Suppressor macrophage treated with lipopolysaccharide for 1 hour (primary cell): Measurements from ENCODE around the gene FGFR4.

Source experiments
- DNase-seq, 3 donors: peaks; one replicate each; pipeline ENCODE4 v3.0.0-alpha.2; 2020 to 2022

The FGFR4 gene

DNA sequence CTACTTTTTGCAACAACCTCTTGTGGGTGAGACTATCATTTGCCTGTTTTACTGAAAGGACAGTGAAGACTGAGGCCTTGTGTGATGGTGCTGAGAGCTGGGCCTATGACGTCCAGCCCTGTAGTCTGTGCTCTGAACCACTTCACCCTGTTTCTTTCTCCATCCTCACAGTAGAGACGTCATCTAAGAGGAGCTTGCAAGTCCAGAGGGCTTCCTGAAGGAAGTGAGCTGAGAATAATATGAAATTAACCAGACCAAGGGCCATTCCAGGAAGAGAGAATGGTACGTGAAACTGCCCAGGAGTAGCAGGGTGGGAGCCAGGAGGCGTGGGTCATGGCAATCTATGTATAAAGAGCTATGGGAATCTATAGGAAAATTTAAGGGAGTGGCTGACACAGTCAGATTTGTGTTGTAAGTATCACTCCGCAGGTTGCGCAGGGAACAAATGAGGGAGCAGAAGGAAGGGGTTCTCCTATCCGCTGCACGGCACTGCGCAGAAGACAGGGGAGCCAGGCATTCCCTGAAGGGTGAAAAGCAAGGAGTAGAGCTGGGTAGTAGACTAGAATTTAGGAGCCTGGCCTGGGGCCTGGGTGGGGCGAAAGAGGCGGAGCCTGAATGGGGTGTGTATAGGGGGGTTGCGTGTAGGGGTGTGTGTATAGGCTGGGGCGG is 596 bp upstream of the FGFR4 start:
- peak in 1 of 3 donors; percentile 5 for DNase-seq

DNA sequence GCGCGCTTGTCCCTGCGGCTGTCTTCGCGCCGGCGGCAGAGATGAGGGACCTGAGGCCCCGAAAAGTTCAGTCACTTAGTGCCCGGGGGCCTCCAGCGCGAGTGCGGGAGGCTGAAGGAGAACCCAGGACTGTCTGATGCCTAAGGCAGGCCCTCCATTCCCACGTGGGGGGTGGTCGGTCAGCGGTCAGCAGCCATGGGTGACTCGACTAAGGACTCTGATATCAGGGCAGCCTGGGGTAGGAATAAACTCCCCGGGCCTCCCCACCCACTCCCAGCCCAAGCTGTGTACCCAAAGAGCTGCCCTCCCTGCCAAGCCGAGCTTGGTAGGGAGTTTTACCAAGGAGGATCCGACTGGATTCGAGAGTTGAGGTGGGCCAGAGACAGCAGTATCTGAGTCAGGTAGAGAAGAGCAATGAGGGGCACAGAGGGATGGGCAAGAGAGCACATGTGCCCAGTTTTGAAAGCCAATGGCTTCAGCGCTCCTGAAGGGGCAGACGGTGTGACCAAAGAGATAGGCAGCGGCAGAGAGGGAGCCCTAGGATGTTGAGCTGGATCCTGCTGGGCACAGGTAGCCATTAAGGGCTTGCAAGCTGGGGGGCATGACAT is 787 bp downstream of the FGFR4 start:
- DNase-seq: no peak

DNA sequence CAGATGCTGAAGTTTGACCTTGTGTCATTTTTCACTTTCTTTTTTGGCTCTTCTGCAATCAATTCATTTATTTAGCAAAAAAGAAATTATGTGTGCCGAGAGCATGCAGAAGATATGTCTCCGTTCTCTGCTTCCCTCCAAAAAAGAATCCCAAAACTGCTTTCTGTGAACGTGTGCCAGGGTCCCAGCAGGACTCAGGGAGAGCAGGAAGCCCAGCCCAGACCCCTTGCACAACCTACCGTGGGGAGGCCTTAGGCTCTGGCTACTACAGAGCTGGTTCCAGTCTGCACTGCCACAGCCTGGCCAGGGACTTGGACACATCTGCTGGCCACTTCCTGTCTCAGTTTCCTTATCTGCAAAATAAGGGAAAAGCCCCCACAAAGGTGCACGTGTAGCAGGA is 2.4 kb downstream of the FGFR4 start:
- DNase-seq: no peak

DNA sequence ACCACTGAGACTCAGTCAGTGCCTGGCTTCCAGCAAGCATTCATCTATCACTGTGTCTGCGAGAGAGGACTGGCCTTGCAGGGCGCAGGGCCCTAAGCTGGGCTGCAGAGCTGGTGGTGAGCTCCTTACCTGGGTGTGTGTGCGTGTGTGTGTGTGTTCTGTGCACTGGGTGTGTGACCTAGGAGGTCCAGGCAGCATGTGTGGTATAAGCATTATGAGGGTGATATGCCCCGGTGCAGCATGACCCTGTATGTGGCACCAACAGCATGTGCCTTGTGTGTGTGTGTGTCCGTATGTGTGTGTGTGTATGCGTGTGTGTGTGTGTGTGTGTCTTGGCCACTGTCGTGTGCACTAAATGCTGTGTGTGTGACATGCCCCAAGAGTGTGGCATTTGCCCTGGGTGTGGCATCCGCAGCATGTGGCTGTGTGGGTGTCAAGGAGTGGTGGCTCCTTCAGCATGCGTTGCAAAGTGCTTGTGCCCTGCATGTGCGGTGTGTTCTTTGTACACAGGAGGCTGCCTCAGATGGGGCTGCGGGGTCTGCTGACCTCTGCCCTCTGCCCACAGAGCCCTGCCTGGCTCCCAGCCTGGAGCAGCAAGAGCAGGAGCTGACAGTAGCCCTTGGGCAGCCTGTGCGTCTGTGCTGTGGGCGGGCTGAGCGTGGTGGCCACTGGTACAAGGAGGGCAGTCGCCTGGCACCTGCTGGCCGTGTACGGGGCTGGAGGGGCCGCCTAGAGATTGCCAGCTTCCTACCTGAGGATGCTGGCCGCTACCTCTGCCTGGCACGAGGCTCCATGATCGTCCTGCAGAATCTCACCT is 3.3 kb downstream of the FGFR4 start:
- no peak for DNase-seq

DNA sequence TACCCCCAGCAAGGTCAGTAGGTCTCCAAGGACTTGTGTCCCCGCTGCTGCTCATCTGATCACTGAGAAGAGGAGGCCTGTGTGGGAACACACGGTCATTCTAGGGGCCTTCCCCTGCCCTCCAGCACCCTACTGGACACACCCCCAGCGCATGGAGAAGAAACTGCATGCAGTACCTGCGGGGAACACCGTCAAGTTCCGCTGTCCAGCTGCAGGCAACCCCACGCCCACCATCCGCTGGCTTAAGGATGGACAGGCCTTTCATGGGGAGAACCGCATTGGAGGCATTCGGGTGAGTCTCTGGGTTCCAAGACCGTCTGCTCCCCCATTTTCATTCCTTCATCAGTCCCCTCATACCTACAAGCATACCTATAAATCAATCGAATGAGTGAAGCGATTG is 4.1 kb downstream of the FGFR4 start:
- no peak for DNase-seq

- no peak for DNase-seq
Measured at GRCh38 chr5:177091232-177091631, 4.5 kb downstream of the FGFR4 start.

GRCh38 chr5:177092178-177093081 is 5.7 kb downstream of the FGFR4 start:
- DNase-seq: no peak

DNA sequence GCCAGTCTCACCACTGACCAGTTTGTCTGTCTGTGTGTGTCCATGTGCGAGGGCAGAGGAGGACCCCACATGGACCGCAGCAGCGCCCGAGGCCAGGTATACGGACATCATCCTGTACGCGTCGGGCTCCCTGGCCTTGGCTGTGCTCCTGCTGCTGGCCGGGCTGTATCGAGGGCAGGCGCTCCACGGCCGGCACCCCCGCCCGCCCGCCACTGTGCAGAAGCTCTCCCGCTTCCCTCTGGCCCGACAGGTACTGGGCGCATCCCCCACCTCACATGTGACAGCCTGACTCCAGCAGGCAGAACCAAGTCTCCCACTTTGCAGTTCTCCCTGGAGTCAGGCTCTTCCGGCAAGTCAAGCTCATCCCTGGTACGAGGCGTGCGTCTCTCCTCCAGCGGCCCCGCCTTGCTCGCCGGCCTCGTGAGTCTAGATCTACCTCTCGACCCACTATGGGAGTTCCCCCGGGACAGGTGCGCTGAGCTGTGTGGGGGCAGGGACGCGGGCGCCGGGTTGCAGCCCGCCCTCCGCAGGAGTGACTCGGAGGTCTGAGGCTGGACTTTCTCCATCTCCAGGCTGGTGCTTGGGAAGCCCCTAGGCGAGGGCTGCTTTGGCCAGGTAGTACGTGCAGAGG is 6.5 kb downstream of the FGFR4 start:
- DNase-seq: no peak

GRCh38 chr5:177093803-177094202 is 7.1 kb downstream of the FGFR4 start:
- DNase-seq: no peak

DNA sequence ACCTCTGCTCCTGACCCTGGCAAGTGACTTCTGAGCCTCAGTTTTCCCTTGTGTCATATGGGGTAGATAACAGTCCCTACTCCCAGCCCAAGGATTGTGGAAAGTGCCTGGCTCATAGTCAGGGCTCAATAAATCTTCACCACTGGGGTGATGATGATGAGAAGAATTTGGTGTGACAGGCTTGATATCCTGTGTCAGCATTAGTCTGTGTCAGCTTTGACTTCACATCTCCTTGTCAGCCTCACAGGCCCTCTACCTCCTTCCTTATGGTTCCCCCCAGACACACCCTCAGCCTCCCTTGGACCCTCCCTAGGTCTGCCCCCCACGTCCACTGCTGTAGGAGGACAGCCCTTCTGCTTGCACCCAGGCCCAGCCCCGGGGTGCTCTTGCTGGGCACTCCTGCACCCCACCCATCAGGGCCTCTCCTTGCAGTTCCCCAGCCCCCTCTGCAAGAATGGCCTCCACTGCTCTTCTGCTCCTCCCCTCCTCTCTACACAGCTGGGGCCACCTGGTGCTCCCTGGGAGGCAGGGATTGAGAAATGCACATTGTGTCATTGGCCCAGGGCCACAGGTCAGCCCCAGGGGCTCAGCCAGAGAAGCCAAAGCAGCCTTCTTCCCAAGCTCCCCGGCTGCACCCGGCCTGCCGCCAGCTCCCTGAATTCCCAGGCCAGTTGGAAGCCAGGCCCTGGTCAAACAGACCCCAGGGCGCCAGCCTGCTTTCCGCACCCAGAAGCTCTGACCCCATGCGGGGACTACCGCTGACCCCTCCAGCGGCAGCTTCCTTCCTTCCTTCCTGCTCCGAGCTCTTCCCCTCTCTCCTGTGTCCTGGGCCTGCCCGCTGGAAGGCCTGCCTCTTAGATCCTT is 7.7 kb downstream of the FGFR4 start:
- no peak for DNase-seq

DNA sequence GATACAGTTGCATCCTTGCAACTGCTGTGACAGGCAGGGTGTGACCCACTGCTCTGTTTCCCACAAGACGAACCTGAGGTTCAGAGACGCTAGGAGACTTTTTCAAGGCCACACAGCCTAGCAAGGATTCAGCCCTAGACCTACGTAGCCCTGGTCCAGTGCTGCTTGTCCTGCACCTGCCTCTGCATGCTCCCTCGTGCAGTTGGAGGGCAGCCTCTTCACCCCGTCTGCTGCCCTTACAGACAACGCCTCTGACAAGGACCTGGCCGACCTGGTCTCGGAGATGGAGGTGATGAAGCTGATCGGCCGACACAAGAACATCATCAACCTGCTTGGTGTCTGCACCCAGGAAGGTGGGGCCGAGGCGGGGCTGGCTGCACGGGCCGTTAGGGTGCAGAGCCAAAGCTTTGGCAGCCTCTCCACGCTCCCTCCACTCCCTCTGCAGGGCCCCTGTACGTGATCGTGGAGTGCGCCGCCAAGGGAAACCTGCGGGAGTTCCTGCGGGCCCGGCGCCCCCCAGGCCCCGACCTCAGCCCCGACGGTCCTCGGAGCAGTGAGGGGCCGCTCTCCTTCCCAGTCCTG is 8.5 kb downstream of the FGFR4 start:
- DNase-seq: no peak

DNA sequence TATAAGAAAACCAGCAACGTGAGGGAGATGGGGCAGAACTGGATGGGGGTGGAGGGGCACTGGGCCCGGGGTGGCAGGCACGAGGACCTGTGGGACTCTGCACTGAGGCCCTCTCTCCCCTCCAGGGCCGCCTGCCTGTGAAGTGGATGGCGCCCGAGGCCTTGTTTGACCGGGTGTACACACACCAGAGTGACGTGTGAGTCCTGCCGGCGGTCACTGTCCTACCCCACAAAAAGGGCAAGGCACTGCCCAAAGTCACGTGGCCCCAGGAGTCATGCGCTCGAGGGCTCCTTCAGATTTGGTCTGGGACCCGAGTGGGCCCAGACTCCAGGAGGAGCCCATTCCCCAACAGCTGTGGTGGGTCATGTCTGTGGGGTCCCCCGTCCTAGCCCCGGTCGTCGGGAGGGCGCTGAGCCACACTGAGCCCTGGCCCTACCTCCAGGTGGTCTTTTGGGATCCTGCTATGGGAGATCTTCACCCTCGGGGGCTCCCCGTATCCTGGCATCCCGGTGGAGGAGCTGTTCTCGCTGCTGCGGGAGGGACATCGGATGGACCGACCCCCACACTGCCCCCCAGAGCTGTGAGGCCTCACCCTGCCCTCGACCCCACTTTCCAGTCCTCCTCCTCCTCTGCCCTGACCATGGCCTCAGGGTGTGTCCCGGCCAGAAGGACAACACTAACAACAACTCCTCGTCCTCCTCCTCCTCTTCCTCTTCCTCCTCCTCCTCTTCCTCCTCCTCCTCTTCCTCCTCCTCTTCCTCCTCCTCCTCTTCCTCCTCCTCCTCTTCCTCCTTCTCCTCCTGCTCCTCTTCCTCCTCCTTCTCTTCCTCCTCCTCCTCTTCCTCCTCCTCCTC is 9.7 kb downstream of the FGFR4 start:
- DNase-seq: no peak

DNA sequence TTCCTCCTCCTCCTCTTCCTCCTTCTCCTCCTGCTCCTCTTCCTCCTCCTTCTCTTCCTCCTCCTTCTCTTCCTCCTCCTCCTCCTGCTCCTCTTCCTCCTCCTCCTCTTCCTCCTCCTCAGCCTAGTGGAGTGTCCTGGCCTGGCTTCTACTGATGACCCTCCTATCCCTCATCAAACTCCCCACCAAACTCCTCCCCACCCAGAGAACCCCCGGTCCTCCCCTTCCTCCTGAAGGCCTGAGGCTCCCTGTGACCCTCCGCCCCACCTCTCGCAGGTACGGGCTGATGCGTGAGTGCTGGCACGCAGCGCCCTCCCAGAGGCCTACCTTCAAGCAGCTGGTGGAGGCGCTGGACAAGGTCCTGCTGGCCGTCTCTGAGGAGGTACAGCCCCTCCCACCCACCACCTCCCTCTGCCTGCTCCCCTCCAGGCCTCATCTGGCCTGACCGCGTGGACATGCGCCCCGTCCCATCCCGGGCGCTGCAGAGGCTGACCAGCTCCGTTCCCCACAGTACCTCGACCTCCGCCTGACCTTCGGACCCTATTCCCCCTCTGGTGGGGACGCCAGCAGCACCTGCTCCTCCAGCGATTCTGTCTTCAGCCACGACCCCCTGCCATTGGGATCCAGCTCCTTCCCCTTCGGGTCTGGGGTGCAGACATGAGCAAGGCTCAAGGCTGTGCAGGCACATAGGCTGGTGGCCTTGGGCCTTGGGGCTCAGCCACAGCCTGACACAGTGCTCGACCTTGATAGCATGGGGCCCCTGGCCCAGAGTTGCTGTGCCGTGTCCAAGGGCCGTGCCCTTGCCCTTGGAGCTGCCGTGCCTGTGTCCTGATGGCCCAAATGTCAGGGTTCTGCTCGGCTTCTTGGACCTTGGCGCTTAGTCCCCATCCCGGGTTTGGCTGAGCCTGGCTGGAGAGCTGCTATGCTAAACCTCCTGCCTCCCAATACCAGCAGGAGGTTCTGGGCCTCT is 10.6 kb downstream of the FGFR4 start:
- DNase-seq: no peak

GRCh38 chr5:177098120-177098469 is 11.4 kb downstream of the FGFR4 start:
- DNase-seq: no peak

DNA sequence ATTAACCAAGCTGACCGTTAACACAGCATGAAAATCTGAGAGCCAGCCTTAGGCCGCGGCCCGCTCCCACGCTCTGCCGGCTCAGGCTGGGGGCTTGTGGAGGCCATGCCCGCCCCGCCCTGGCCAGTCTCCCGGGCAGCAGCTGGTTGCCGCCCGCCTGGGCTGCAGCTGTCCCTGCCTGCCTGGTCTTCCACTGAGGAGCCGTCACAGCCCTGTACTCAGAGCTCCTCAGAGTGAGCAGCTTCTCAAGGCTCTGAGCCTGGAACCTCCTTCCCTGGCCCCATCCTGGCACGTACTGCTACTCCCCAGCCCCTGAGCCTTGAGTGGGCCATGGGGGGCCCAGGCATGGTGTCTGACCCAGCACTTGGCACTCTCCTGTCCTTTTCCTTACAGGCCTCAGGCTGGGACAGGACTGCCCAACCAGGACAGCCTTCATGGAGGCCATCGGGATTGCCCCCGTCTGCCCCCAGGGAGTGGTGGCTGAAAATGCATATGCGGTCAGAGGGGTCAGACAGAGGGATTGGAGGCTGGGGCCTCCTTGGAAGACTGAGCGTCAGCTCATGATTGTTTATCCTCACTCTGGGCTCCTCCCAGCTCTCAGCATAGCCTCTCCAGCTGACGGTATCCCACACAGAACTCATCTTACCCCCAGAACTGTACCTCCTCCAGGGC is 11.9 kb downstream of the FGFR4 start:
- DNase-seq: no peak

GRCh38 chr5:177099422-177100093 is 12.8 kb downstream of the FGFR4 start:
- no peak for DNase-seq

GRCh38 chr5:177100714-177101121 is 14.0 kb downstream of the FGFR4 start:
- no peak for DNase-seq
